Measurements from ENCODE around the gene CCDC71L.
"Not testable (repeated sequence)": the region's sequence is repeated elsewhere in the genome, so short reads cannot be mapped to it uniquely, and the experiment has no call there.

Gene CCDC71L

GRCh38 chr7:106660862-106661720 is at the start of gene CCDC71L:
CCDC71L (minus strand) TSS chr7:106661158; CDS start chr7:106660896, 262 bp downstream.
- peak within 1 kb of the TSS; percentile 83 for H3K4me3 ChIP-seq (ENCODE audit: low read depth, low read length)

- H3K4me3 ChIP-seq (ENCODE audit: low read depth, low read length): not testable (repeated sequence)
Measured at GRCh38 chr7:106709604-106710003, 48.6 kb upstream of the CCDC71L start.

- no peak overlapping the region for H3K4me3 ChIP-seq (ENCODE audit: low read depth, low read length)
Measured at GRCh38 chr7:106704000-106704840, 43.3 kb upstream of the CCDC71L start.

GRCh38 chr7:106693677-106694353 is 32.9 kb upstream of the CCDC71L start:
- no peak overlapping the region for H3K4me3 ChIP-seq (ENCODE audit: low read depth, low read length)

- H3K4me3 ChIP-seq (ENCODE audit: low read depth, low read length): no peak overlapping the region
Measured at GRCh38 chr7:106692450-106693051, 31.6 kb upstream of the CCDC71L start.

GRCh38 chr7:106688161-106688560 is 27.2 kb upstream of the CCDC71L start:
- H3K4me3 ChIP-seq (ENCODE audit: low read depth, low read length): not testable (repeated sequence)

- no peak overlapping the region for H3K4me3 ChIP-seq (ENCODE audit: low read depth, low read length)
Measured at GRCh38 chr7:106683941-106684340, 23.0 kb upstream of the CCDC71L start.

- no peak overlapping the region for H3K4me3 ChIP-seq (ENCODE audit: low read depth, low read length)
Measured at GRCh38 chr7:106681815-106682495, 21.0 kb upstream of the CCDC71L start.

GRCh38 chr7:106679153-106679931 is 18.4 kb upstream of the CCDC71L start:
- no peak overlapping the region for H3K4me3 ChIP-seq (ENCODE audit: low read depth, low read length)

GRCh38 chr7:106678795-106679152 is 17.8 kb upstream of the CCDC71L start:
- H3K4me3 ChIP-seq (ENCODE audit: low read depth, low read length): no peak overlapping the region

- H3K4me3 ChIP-seq (ENCODE audit: low read depth, low read length): not testable (repeated sequence)
Measured at GRCh38 chr7:106676506-106676905, 15.5 kb upstream of the CCDC71L start.

GRCh38 chr7:106673688-106674087 is 12.7 kb upstream of the CCDC71L start:
- not testable (repeated sequence) for H3K4me3 ChIP-seq (ENCODE audit: low read depth, low read length)

GRCh38 chr7:106671930-106672329 is 11.0 kb upstream of the CCDC71L start:
- not testable (repeated sequence) for H3K4me3 ChIP-seq (ENCODE audit: low read depth, low read length)

GRCh38 chr7:106671160-106671559 is 10.2 kb upstream of the CCDC71L start:
- H3K4me3 ChIP-seq (ENCODE audit: low read depth, low read length): no peak overlapping the region

GRCh38 chr7:106668861-106669524 is 8.0 kb upstream of the CCDC71L start:
- H3K4me3 ChIP-seq (ENCODE audit: low read depth, low read length): no peak overlapping the region

- H3K4me3 ChIP-seq (ENCODE audit: low read depth, low read length): no peak overlapping the region
Measured at GRCh38 chr7:106666353-106666752, 5.4 kb upstream of the CCDC71L start.

GRCh38 chr7:106664343-106664742 is 3.4 kb upstream of the CCDC71L start:
- no peak overlapping the region for H3K4me3 ChIP-seq (ENCODE audit: low read depth, low read length)

GRCh38 chr7:106659963-106660861 is 746 bp downstream of the CCDC71L start:
- H3K4me3 ChIP-seq (ENCODE audit: low read depth, low read length): peak overlapping the region; percentile 83
